Testis (tissue), 2 donors: ENCODE results near the gene CKAP2.
"Not testable (repeated sequence)": the region's sequence is repeated elsewhere in the genome, so short reads cannot be mapped to it uniquely, and the experiment has no call there.

Source experiments
- POLR2A ChIP-seq: fragments of 450-650 bp; IDR thresholded peaks from one replicate; pipeline ENCODE4 v1.6.1; 2017; ENCODE audit warnings: antibody characterized with exemption, mild to moderate bottlenecking, moderate library complexity
- TF ChIP-seq, protein P1 (sequence below), 3 experiments: fragments of 450-650 bp in 2 of 3; fragments of 200-600 bp in 1 of 3; sonication (generic) in 1 of 3; IDR thresholded peaks; one replicate each; pipeline ENCODE4 v1.5.1; 2016 to 2019; ENCODE audit warnings: antibody characterized with exemption in 3 of 3, mild to moderate bottlenecking in 2 of 3, moderate library complexity in 1 of 3

DNA sequence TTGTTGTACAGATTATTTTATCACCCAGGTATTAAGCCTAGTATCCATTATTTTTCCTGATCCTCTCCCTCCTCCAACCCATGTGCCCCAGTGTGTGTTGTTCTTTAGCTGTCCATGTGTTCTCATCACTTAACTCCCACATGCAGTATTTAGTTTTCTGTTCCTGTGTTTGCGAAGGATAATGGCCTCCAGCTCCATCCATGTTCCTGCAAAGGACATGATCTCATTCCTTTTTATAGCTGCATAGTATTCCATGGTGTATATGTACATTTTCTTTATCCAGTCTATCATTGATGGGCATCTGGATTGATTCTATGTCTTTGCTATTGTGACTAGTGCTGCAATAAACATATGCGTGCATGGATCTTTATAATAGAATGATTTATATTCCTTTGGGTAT lies 13.2 kb downstream of the CKAP2 start:
- TF ChIP-seq, protein P1, sequence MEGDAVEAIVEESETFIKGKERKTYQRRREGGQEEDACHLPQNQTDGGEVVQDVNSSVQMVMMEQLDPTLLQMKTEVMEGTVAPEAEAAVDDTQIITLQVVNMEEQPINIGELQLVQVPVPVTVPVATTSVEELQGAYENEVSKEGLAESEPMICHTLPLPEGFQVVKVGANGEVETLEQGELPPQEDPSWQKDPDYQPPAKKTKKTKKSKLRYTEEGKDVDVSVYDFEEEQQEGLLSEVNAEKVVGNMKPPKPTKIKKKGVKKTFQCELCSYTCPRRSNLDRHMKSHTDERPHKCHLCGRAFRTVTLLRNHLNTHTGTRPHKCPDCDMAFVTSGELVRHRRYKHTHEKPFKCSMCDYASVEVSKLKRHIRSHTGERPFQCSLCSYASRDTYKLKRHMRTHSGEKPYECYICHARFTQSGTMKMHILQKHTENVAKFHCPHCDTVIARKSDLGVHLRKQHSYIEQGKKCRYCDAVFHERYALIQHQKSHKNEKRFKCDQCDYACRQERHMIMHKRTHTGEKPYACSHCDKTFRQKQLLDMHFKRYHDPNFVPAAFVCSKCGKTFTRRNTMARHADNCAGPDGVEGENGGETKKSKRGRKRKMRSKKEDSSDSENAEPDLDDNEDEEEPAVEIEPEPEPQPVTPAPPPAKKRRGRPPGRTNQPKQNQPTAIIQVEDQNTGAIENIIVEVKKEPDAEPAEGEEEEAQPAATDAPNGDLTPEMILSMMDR (IDR thresholded peaks at IDR 0.05), result not testable (repeated sequence)
- not testable (repeated sequence) for TF ChIP-seq POLR2A
